Neural crest cell (in vitro differentiated cells): ENCODE data around the gene GRAMD2A. TPM values are rescaled to one million over a fixed set of nuclear protein-coding genes. Genes with fewer than 3 reads are reported as not detected.

Experiments used
- DNase-seq: peaks from one replicate; pipeline ENCODE4 v3.0.0; 2021; ENCODE audit warnings: low read depth, mixed read lengths, low spot score
- H3K27ac Mint-ChIP-seq: one replicate; pipeline ENCODE4 v1.8.0; 2021; ENCODE audit warnings: mild to moderate bottlenecking, mixed read lengths; ENCODE audit not compliant: unreplicated experiment
- H3K27me3 Mint-ChIP-seq: 2 replicates; pipeline ENCODE4 v1.8.0; 2021; ENCODE audit warnings: low read depth, mild to moderate bottlenecking, mixed read lengths
- H3K36me3 Mint-ChIP-seq: 2 replicates; pipeline ENCODE4 v1.8.0; 2021; ENCODE audit warnings: low read depth, mild to moderate bottlenecking, mixed read lengths
- H3K4me1 Mint-ChIP-seq: 2 replicates; pipeline ENCODE4 v1.8.0; 2021; ENCODE audit warnings: mixed read lengths
- H3K4me3 Mint-ChIP-seq: one replicate; pipeline ENCODE4 v1.8.0; 2021; ENCODE audit warnings: mild to moderate bottlenecking, mixed read lengths
- H3K9me3 Mint-ChIP-seq: 2 replicates; pipeline ENCODE4 v1.8.0; 2021; ENCODE audit warnings: mixed read lengths
- CTCF ChIP-seq: fragments of 200-600 bp; sonication (generic); conservative IDR thresholded peaks from 2 replicates; pipeline ENCODE4 v1.5.0; 2021; ENCODE audit warnings: antibody characterized with exemption, mild to moderate bottlenecking
- total RNA-seq: library from RNA; stranded (reverse); gene quantifications from 2 replicates; pipeline ENCODE4 v1.2.1, GENCODE V29; 2021

GRAMD2A gene
- total RNA-seq, 1 donor from 2014 or later, result 0.35 TPM

GRCh38 chr15:72199205-72199515, 1.6 kb upstream of the GRAMD2A start:
- no peak overlapping the region for H3K4me3 Mint-ChIP-seq
- H3K4me1 Mint-ChIP-seq, result peaks cover 9% of the 10 kb centered on the region
- H3K27ac Mint-ChIP-seq, result no peak overlapping the region
- H3K27me3 Mint-ChIP-seq, result peaks cover 53% of the 10 kb centered on the region
- DNase-seq, result no peak
- peaks cover 24% of the 10 kb centered on the region for H3K36me3 Mint-ChIP-seq
- no peak for TF ChIP-seq CTCF
- no peaks in the 10 kb centered on the region for H3K9me3 Mint-ChIP-seq

- Mint-ChIP-seq H3K9me3 (no peaks in the 10 kb centered on the region), H3K4me1 (peaks cover 9% of the 10 kb centered on the region), H3K36me3 (peaks cover 24% of the 10 kb centered on the region), H3K27ac (no peak overlapping the region), H3K4me3 (peak overlapping the region; percentile 85), H3K27me3 (peaks cover 59% of the 10 kb centered on the region)
- no peak for DNase-seq
- TF ChIP-seq CTCF, result no peak
Observed at GRCh38 chr15:72198356-72199204, 993 bp upstream of the GRAMD2A start.

- peaks cover 65% of the 10 kb centered on the region for H3K27me3 Mint-ChIP-seq
- peak overlapping the region; percentile 70 for H3K4me3 Mint-ChIP-seq
- H3K27ac Mint-ChIP-seq, result no peak overlapping the region
- DNase-seq, result no peak
- H3K36me3 Mint-ChIP-seq, result peaks cover 21% of the 10 kb centered on the region
- H3K9me3 Mint-ChIP-seq, result no peaks in the 10 kb centered on the region
- peaks cover 9% of the 10 kb centered on the region for H3K4me1 Mint-ChIP-seq
- no peak for TF ChIP-seq CTCF
Observed at GRCh38 chr15:72197041-72197459, 537 bp downstream of the GRAMD2A start.

GRCh38 chr15:72196409-72197040, 1.1 kb downstream of the GRAMD2A start:
- Mint-ChIP-seq H3K4me1 (peaks cover 9% of the 10 kb centered on the region), H3K4me3 (peak overlapping the region; percentile 65), H3K27ac (no peak overlapping the region), H3K36me3 (peaks cover 21% of the 10 kb centered on the region), H3K27me3 (peaks cover 67% of the 10 kb centered on the region), H3K9me3 (no peaks in the 10 kb centered on the region)
- no peak for DNase-seq
- TF ChIP-seq CTCF, result no peak

- Mint-ChIP-seq H3K36me3 (peaks cover 18% of the 10 kb centered on the region), H3K4me1 (peaks cover 9% of the 10 kb centered on the region), H3K27me3 (peaks cover 75% of the 10 kb centered on the region), H3K9me3 (no peaks in the 10 kb centered on the region), H3K4me3 (peak overlapping the region; percentile 10), H3K27ac (no peak overlapping the region)
- no peak for TF ChIP-seq CTCF
- no peak for DNase-seq
Observed at GRCh38 chr15:72195101-72195511, 2.5 kb downstream of the GRAMD2A start.
